ENCODE measurements around the gene FUOM. TPM values are rescaled to one million over a fixed set of nuclear protein-coding genes. Genes with fewer than 3 reads are reported as not detected.

Gene FUOM
- total RNA-seq, 1 donor from 2014 or later = 5.1 TPM

DNA sequence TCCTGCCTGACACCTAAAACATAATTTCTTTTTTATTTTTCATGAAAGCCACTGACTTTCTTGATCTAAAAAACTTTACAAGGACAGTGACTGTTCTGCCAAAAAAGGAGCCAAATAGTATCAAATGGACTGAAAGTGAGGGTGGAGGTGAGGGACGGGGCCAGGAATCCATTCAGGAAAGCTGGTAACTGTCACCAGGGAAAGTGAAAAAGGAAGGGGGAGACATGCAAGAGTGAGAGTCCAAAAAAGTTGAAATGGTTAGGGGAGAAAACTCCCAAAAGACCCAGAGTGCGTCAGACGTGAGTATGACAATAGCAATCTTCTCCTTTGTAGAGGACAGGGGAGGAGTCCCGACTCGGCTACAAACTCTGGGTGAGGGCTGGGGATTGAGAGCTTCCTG is 13.6 kb downstream of the FUOM start:
- DNase-seq = no peak
- intact Hi-C loops (cut with micrococcal nuclease) = no loop called here
- H3K27me3 ChIP-seq (ENCODE audit: low read depth) = peaks cover 97% of the 10 kb centered on the region
- H3K4me3 ChIP-seq = no peak overlapping the region
- H3K9me3 ChIP-seq (replicated peaks) = no peaks in the 10 kb centered on the region
- TF ChIP-seq CTCF (IDR thresholded peaks at IDR 0.05; ENCODE audit: borderline replicate concordance) = no peak
- no peaks in the 10 kb centered on the region for H3K36me3 ChIP-seq
- H3K27ac ChIP-seq (replicated peaks) = no peak overlapping the region
- no peaks in the 10 kb centered on the region for H3K4me1 ChIP-seq

DNA sequence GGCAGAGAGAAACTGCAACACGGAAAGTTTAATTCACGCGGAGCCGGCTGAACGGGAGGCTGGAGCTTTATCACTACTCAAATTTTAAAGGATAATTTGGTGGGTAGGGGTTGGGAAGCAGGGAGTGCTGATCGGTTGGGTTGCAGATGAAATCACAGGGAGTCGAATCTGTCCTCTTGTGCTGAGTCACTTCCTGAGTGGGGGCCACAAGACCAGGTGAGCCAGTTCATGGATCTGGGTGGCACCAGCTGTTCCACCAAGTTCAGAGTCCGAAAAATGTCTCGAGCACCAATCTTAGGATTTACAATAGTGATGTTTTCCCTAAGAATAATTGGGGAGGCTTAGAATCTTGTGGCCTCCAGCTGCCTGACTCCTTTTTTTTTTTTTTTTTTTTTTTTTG is 14.3 kb downstream of the FUOM start:
- TF ChIP-seq CTCF (IDR thresholded peaks at IDR 0.05; ENCODE audit: borderline replicate concordance) = no peak
- H3K27me3 ChIP-seq (ENCODE audit: low read depth) = peaks cover 97% of the 10 kb centered on the region
- no peaks in the 10 kb centered on the region for H3K9me3 ChIP-seq (replicated peaks)
- DNase-seq = no peak
- H3K4me3 ChIP-seq = no peak overlapping the region
- intact Hi-C loops (cut with micrococcal nuclease) = no loop called here
- no peak overlapping the region for H3K27ac ChIP-seq (replicated peaks)
- H3K4me1 ChIP-seq = no peaks in the 10 kb centered on the region
- H3K36me3 ChIP-seq = no peaks in the 10 kb centered on the region

- peaks cover 97% of the 10 kb centered on the region for H3K27me3 ChIP-seq (ENCODE audit: low read depth)
- no peak for DNase-seq
- H3K4me1 ChIP-seq = no peaks in the 10 kb centered on the region
Measured at GRCh38 chr10:133342942-133343341, 14.9 kb downstream of the FUOM start.

DNA sequence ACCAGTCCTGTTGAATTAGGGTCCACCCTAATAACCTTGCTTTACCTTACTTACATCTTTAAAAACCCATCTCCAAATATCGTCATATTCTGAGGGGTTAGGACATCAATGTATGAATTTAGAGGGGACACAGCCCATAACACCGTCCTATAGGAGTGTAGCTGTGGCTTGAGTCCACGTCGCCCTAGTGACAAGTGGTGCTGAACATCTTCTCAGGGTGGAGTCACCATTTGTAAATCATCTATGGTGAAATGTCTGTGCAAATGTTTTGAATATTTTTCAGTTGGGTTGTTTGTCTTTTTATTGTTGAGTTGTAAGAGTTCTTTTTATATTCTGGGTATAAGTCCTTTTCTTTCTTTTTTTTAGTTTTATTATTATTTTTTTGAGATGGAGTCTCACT is 15.8 kb downstream of the FUOM start:
- H3K9me3 ChIP-seq (replicated peaks) = no peaks in the 10 kb centered on the region
- H3K4me3 ChIP-seq = no peak overlapping the region
- intact Hi-C loops (cut with micrococcal nuclease) = no loop called here
- no peak for DNase-seq
- no peaks in the 10 kb centered on the region for H3K4me1 ChIP-seq
- TF ChIP-seq CTCF (IDR thresholded peaks at IDR 0.05; ENCODE audit: borderline replicate concordance) = no peak
- H3K36me3 ChIP-seq = no peaks in the 10 kb centered on the region
- peaks cover 97% of the 10 kb centered on the region for H3K27me3 ChIP-seq (ENCODE audit: low read depth)
- H3K27ac ChIP-seq (replicated peaks) = no peak overlapping the region

More at GRCh38 chr10:133342942-133343341, 14.9 kb downstream of the FUOM start:
- TF ChIP-seq CTCF (IDR thresholded peaks at IDR 0.05; ENCODE audit: borderline replicate concordance) = no peak
- Histone ChIP-seq H3K27ac (replicated peaks) (no peak overlapping the region), H3K9me3 (replicated peaks) (no peaks in the 10 kb centered on the region), H3K36me3 (no peaks in the 10 kb centered on the region), H3K4me3 (no peak overlapping the region)
- intact Hi-C loops (cut with micrococcal nuclease) = no loop called here

- Histone ChIP-seq H3K4me3 (no peak overlapping the region), H3K27ac (replicated peaks) (no peak overlapping the region), H3K27me3 (ENCODE audit: low read depth) (peaks cover 98% of the 10 kb centered on the region), H3K9me3 (replicated peaks) (no peaks in the 10 kb centered on the region), H3K36me3 (no peaks in the 10 kb centered on the region), H3K4me1 (peaks cover 20% of the 10 kb centered on the region)
- DNase-seq = no peak
- intact Hi-C loops (cut with micrococcal nuclease) = no loop called here
- TF ChIP-seq CTCF (IDR thresholded peaks at IDR 0.05; ENCODE audit: borderline replicate concordance) = no peak
Measured at GRCh38 chr10:133339708-133340380, 18.0 kb downstream of the FUOM start.

Data from left ventricle myocardium inferior (tissue), 1 donor.